ENCODE data around the gene KCNT1.
"Not testable (repeated sequence)": the region's sequence is repeated elsewhere in the genome, so short reads cannot be mapped to it uniquely, and the experiment has no call there.

DNA sequence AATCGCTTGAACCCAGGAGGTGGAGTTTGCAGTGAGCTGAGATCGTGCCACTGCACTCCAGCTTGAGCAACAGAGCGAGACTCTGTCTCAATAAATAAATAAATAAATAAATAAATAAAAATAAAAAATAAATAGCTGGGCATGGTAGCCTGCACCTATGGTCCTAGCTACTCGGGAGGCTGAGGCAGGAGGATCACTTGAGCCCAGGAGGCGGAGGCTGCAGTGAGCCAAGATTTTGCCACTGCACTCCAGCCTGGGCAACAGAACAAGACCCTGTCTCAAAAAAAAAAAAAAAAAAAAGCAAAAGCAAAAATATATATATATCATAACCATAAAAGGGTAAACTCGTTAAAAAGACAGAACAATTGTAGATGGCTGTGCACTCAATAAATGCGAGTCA, 29.2 kb upstream of the KCNT1 start:
- TF ChIP-seq, protein P1, sequence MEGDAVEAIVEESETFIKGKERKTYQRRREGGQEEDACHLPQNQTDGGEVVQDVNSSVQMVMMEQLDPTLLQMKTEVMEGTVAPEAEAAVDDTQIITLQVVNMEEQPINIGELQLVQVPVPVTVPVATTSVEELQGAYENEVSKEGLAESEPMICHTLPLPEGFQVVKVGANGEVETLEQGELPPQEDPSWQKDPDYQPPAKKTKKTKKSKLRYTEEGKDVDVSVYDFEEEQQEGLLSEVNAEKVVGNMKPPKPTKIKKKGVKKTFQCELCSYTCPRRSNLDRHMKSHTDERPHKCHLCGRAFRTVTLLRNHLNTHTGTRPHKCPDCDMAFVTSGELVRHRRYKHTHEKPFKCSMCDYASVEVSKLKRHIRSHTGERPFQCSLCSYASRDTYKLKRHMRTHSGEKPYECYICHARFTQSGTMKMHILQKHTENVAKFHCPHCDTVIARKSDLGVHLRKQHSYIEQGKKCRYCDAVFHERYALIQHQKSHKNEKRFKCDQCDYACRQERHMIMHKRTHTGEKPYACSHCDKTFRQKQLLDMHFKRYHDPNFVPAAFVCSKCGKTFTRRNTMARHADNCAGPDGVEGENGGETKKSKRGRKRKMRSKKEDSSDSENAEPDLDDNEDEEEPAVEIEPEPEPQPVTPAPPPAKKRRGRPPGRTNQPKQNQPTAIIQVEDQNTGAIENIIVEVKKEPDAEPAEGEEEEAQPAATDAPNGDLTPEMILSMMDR (conservative IDR thresholded peaks at IDR 0.05; ENCODE audit: low read depth, low read length): not testable (repeated sequence)
- TF ChIP-seq EZH2 (IDR thresholded peaks at IDR 0.05; ENCODE audit: borderline replicate concordance, low read depth, low read length, poor library complexity, severe bottlenecking): not testable (repeated sequence)
